AG10803 (cell line): ENCODE measurements around the gene GSE1.

Source experiments
- DNase-seq: peaks from one replicate; pipeline ENCODE4 v3.0.0; 2010; ENCODE audit warnings: low read depth
- H3K4me3 ChIP-seq: 2 replicates; pipeline ENCODE4 v1.5.1; 2011; ENCODE audit warnings: mild to moderate bottlenecking, low read length, control low read depth
- TF ChIP-seq, protein P1 (sequence below): conservative IDR thresholded peaks from 2 replicates; pipeline ENCODE4 v1.5.1; 2011; ENCODE audit warnings: mild to moderate bottlenecking, low read length, control low read depth, inconsistent platforms

The GSE1 gene

DNA sequence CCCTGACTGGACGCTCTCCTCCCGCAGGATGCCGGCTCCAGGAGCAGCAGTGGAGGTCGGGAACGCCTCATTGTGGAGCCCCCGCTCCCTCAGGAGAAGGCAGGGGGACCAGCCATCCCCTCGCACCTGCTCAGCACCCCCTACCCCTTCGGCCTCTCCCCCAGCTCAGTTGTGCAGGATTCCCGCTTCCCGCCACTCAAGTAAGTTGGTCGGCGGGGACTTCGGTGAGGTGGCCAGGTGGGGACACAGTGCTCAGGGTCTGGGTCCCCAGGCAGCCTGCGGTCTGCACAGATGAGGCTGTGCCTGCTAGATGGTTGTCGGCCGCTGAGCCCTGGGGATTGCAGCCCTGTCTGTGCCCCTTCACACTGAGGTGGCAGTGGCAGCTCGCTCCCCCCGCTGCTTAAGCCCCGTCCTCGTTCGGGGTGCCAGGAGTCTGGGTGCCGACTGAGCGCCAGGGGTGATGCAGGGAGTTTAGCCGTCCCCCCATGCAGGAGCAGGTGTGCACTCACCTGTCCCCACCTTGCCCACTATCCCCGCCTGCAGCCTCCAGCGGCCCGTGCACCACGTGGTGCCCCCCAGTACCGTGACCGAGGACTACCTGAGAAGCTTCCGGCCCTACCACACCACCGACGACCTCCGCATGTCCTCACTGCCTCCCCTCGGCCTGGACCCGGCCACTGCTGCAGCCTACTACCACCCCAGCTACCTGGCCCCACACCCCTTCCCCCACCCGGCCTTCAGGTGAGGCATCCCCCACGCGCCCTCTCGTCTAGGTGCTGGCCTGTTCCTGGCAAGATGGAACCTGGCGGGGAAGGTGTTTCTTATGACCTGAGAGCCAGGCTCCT lies 41.4 kb downstream of the GSE1 start:
- TF ChIP-seq, protein P1, sequence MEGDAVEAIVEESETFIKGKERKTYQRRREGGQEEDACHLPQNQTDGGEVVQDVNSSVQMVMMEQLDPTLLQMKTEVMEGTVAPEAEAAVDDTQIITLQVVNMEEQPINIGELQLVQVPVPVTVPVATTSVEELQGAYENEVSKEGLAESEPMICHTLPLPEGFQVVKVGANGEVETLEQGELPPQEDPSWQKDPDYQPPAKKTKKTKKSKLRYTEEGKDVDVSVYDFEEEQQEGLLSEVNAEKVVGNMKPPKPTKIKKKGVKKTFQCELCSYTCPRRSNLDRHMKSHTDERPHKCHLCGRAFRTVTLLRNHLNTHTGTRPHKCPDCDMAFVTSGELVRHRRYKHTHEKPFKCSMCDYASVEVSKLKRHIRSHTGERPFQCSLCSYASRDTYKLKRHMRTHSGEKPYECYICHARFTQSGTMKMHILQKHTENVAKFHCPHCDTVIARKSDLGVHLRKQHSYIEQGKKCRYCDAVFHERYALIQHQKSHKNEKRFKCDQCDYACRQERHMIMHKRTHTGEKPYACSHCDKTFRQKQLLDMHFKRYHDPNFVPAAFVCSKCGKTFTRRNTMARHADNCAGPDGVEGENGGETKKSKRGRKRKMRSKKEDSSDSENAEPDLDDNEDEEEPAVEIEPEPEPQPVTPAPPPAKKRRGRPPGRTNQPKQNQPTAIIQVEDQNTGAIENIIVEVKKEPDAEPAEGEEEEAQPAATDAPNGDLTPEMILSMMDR, result no peak
- H3K4me3 ChIP-seq, result no peak overlapping the region
- DNase-seq, result no peak

DNA sequence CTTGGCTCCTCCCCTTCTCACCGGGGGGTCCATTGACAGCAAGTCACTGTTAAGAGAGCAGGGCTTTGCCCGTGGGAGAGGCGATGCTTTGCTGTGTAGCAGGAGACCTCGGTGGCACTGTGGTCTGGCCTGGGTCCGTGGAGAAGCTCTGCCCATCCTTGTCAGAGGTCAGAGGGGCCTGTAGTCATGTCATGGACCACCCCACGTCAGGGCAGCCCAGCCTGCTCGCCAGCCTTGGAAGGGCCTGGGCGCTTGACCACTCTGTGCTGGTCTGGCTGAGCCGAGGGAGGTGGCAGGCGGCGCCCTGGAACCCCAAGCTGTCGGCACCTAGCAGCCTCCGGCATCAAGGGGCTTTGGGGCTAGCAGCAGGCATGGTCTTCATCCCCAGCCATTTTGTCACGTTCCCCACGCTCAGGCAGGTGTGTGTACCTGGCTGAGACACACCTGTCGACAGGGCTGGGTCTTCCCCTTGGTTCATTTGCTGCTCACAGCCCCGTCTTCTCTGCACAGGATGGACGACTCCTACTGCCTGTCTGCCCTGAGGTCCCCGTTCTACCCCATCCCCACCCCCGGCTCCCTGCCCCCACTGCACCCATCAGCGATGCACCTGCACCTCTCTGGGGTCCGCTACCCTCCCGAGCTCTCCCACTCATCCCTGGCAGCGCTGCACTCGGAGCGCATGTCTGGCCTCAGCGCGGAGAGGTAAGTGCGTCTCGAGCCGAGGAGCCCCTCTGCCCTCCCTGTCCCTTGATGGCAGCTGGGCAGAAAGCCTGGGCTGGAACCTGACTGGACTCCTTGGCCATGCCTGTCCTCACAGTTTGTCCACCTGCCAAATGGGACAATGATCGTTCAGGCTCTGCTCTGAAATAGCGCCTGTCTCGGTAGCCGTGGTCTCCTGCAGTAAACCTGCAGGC lies 42.4 kb downstream of the GSE1 start:
- no peak overlapping the region for H3K4me3 ChIP-seq
- no peak for DNase-seq
- TF ChIP-seq, protein P1, result no peak

DNA sequence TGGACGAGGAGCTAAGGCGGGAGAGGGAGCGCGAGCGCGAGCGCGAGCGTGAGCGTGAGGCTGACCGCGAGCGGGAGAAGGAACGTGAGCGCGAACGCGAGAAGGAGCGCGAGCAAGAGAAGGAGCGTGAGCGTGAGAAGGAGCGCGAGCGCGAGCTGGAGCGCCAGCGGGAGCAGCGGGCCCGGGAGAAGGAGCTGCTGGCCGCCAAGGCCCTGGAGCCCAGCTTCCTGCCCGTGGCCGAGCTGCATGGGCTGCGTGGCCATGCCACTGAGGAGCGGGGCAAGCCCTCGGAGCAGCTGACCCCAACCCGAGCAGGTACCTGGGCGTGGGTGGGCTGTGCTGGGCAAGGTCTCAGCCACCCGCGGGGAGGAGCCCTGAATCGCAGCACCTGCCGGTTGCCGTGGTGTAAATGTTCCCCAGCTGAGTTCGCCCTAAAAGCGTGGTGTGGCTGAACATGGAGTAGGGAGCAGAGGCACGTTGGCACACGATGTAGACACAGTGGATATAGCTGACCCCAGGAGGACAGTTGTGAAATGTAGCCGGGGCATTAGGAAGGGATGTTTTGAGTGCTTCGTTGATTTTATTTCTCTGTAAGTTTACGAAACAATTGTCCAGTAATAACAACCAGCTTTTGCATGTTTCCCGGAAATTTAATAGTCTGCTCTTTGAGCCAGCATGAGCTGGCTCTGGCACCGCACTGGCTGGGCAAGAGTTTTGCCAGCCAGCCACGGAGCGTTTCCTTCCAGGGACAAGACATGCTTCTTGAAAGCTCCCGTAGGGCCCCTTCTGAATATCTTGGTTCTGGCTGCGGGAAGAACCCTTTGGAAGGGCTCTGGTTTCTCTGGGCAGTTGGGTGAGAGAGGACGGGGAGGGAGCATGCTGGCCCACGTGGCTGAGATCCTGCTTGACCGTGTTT lies 43.5 kb downstream of the GSE1 start:
- TF ChIP-seq, protein P1, result no peak
- no peak overlapping the region for H3K4me3 ChIP-seq
- peak; percentile 37 for DNase-seq

DNA sequence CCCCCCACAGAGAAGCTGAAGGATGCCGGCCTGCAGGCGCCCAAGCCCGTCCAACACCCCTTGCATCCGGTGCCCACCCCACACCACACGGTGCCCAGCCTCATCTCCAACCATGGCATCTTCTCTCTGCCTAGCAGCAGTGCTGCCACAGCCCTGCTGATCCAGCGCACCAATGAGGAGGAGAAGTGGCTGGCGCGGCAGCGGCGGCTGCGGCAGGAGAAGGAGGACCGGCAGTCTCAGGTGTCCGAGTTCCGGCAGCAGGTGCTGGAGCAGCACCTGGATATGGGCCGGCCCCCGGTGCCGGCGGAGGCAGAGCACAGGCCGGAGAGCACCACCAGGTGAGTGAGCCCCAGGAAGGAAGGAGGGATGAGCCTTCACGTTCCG lies 44.1 kb downstream of the GSE1 start:
- no peak overlapping the region for H3K4me3 ChIP-seq
- TF ChIP-seq, protein P1, result no peak
- no peak for DNase-seq

DNA sequence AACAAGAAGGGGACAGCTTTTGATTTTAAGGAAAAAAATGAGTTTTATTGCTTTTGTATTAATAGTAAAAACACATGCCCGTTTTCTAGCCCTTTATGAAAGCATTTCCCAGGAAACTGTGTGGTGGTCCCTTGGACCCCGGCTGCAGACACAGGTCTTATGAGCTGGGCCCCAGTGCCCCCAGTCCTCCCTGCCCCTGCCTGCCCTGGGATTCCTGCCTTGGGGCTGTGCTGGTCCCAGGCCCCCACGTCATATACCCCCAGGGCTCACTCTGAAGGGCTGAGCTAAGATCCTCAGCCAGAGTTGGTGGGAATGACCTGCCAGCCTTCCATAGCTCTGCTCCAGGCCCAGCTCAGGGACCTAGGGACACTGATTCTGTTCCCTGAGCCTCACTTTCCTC lies 44.9 kb downstream of the GSE1 start:
- TF ChIP-seq, protein P1, result no peak

DNA sequence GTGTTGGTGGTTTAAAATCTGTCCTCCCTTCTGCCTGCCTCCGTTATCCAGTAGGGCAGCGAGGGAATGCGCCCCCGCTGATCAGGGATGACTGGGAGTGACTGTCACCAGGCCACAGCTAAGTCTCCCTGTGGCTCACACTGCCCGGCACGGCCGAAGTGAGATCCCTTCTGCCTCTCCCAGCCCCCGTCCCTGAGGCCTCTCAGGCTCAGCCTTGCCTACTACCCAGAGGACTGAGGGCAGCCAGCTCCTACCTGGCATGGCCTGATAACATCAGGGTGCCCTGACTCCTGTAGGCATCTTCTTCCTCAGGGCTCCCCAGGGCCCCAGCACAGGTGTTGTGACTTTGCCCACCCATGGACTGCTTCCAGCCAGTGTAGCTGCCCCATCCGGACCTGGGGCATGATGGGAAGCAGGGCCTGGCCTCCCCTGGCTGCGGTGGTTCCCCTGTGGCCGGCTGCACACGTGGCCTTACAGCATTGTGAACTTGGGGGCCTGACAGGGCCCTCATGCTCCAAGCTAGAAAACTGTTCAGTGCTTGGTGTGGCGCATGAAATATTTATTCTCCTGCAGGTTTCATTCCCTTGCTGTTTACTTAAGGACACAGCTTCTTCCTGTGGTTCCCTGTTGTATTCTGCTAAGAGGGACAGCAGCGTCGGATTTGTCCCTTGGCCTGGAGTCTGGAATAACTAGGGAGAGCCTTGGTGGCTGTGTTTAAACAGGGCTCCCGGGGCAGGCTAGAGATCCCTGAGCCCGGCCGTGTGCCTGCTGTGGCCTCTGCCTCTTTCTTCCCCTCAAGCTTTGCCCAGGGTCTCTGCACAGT lies 45.6 kb downstream of the GSE1 start:
- H3K4me3 ChIP-seq, result no peak overlapping the region
- TF ChIP-seq, protein P1, result no peak
- DNase-seq, result no peak

More for the DNA sequence above, 44.9 kb downstream of the GSE1 start:
- no peak for DNase-seq
- no peak overlapping the region for H3K4me3 ChIP-seq
